TTC549 (cell line): ENCODE measurements around the gene RBMS2.
"Not testable (repeated sequence)": the region's sequence is repeated elsewhere in the genome, so short reads cannot be mapped to it uniquely, and the experiment has no call there.

Experiments
- FAIRE-seq: peaks from 2 replicates; lab custom pipeline; 2012; peaks lifted over from hg19 to GRCh38; lab: Jason Lieb, UNC

The RBMS2 gene, protein sequence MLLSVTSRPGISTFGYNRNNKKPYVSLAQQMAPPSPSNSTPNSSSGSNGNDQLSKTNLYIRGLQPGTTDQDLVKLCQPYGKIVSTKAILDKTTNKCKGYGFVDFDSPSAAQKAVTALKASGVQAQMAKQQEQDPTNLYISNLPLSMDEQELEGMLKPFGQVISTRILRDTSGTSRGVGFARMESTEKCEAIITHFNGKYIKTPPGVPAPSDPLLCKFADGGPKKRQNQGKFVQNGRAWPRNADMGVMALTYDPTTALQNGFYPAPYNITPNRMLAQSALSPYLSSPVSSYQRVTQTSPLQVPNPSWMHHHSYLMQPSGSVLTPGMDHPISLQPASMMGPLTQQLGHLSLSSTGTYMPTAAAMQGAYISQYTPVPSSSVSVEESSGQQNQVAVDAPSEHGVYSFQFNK

GRCh38 chr12:56521590-56522371 is at the start of gene RBMS2:
Gene RBMS2 (plus strand): TSS chr12:56521820. CDS start chr12:56522024, 204 bp downstream.
- peak; percentile 87 for FAIRE-seq

DNA sequence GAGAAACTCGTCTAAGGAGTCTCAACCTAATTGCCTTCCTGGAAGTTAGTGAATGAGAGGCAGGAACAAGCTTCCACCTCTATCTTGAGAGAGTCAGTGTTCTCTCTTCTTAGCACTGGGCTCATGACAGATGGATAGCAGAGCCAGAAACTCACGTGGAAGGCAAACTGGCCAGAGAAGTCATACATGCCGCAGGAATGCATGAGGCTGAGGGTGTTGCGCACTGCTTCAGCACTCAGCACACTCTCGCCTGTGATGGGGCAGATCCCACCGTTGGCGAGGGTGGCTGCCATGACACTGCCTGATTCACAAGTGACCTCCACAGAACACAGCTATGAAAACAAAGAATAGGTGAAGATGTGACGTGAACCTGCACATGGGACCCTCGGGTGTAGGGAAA is 47.2 kb upstream of the RBMS2 start:
- FAIRE-seq: no peak

- FAIRE-seq: no peak
These were observed 45.5 kb upstream of the RBMS2 start for GRCh38 chr12:56476143-56476542.

DNA sequence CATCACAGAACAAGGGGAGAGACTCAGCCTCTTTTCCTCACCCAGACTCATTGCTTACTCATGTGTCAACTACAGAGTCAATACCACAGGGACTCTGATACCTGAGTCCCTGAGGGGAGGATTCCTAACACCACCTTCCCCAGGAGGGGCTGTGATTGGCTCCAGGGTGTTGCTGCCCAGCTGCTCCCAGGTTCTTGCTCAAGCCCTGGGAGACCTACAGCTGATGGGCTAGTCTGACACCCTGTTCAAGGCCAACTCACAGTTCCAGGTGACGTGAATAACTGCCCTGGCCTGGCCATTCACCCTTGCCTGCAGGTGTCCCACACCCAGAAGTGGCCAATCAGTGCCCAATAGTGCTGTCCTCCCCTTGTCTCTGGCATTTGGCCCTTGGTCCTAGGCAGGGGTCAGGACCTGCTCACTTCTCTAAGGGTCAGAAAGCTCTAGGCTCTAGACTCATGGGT is 44.6 kb upstream of the RBMS2 start:
- no peak for FAIRE-seq

DNA sequence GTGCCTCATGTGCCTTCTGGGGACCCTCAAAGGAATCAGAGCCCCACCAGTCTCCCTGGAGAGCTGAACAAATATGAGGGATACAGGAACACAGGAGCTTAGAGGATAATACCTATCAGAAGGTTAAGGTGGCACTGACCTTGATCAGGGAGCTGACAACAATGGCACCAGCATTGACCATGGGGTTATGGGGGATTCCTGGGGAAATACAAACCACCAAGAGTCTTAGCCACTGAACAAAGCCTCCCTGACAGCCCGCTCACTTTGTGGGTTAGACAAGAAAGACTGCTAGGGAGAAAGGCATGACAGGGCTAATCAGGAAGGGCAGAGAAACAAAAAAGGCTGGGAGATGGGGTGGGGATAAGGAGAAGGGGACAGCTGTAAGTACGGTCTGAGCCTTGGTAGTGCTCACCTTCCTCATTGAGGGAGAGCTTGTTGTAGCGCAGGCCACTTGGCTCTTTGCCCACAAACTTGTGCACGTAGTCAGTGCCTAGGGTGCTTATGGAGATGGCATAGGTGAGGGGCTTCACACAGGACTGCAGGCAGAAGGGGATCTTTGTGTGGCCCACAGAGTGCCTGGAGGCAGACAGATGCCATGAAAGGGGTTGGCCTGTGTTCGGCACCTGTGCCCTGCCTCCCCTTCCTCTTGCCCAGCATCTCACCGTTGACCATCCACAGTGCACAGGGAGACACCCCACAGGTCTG is 43.9 kb upstream of the RBMS2 start:
- no peak for FAIRE-seq

- no peak for FAIRE-seq
These were observed 42.0 kb upstream of the RBMS2 start for GRCh38 chr12:56479625-56480024.

GRCh38 chr12:56484566-56484965 is 37.1 kb upstream of the RBMS2 start:
- FAIRE-seq: no peak

DNA sequence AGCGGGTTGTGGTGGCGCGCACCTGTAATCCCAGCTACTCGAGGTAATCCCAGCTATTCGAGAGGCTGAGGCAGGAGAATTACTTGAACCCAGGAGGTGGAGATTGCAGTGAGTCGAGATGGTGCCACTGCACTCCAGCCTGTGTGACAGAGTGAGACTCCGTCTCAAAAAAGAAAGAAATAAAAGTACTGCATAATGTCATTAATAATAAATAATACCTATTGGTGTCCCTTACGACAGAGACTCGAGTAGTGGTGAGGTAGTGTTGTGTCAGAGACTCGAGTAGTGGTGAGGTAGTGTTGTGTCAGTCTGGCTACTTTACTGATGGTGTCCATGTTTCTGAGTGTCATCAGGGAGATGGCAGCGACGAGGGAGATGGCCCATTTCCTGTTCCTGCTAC is 34.9 kb upstream of the RBMS2 start:
- no peak for FAIRE-seq

DNA sequence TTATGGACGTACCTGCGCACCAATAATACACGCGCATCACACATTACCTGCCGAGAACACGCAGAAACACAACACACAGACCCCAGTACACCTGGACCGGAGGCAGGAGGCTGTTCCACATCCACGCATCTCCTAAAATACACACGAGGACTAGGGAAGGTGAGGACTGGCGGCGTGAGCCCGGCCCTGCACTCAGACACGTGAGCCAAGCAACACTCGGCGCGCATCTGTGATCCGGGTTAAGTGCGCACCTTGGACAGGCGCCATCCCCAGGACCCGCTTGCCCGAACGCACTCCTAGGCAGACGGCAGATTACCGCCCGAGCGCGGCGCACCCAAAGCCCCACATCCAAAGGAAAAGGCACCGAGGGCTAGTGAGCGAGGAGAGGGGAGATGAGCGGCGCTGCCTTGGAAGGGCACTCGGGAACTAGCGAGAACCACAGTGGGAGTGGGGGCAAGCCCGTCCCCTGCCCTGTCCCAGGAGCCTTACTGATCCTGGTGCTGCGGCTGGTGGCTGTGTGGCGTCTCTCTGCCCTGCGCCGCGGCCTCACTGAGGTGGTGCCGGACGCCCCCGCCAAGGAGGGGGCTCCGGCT is 34.1 kb upstream of the RBMS2 start:
- no peak for FAIRE-seq

DNA sequence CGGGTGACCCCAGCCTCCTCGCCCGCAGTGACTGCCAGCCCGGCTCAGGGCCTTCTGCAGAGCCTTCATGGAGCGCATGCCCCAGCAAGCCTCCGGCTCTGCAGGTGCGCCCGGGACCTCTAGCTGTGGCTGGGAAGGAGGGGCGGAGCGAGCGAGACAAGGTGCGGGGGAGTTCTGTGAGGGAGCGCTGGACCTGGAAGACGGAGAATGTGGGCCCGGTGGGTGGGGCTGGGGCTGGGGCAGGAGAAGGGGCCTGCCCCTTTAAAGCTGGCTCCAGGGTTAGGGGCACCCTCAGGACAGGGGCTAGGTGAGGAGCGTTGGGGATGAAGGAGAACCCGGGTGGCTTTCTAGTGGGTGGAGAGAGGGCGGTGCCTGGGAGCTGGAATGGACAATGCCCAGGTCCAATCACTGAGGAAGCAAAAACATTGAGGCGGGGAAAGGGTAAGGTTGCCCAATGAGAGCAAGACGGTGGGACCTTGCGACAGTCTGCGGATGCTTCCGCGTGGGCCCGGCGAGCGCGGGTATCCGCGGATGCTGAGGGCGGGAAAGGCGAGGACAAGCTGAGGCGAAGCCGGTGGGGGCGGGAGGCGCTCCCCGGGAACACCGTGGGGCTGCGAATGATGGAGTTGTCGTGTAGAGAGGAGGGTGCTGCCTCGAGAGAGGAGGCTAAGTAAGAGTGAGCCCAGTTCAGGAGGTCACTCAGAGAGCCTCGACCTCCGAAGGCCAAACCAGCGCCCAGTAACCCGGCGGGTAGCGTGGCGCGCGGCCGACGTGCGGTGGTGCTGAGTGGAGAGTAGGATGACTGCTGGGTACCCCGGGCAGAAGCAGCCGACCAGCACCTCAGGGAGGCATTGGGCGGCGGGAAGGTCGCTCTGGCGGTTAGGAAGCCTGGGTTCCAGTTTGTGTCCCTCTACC is 33.3 kb upstream of the RBMS2 start, which contains the start of gene GLS2:
GLS2 (minus strand) TSS at position 121 of the 915 bp plus-strand sequence; CDS start at position 78, 43 bp downstream.
- no peak for FAIRE-seq

DNA sequence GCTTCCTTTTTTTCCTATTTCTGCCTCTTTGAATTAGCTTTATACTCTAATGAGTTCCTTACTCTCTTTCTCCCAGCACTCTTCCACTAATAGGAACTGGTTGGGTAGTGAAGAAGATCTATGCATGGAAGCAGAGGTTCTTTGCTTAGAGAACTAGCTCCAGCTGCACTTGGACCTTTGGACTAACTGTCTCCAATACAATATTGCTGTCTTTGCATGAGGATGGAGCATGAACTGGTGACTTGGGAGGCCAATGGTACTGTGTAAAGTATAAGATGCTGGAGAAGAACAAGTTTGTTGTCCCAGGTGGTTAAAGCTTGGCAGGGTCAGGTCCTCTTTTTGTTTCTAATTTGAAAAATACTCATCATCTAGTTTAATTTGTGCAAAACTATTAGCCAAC is 31.3 kb upstream of the RBMS2 start:
- no peak for FAIRE-seq

GRCh38 chr12:56493409-56494105 is 28.1 kb upstream of the RBMS2 start:
- not testable (repeated sequence) for FAIRE-seq

DNA sequence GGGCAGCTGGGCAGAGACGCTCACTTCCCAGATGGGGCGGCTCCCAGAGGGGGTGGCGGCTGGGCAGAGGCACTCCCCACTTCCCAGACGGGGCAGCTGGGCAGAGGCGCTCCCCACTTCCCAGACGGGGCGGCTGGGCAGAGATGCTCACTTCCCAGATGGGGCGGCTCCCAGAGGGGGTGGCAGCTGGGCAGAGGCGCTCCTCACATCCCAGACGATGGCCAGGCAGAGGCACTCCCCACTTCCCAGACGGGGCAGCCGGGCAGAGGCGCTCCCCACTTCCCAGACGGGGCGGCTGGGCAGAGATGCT is 27.6 kb upstream of the RBMS2 start:
- FAIRE-seq: not testable (repeated sequence)

GRCh38 chr12:56494481-56494880 is 27.1 kb upstream of the RBMS2 start:
- not testable (repeated sequence) for FAIRE-seq

- not testable (repeated sequence) for FAIRE-seq
These were observed 24.9 kb upstream of the RBMS2 start for GRCh38 chr12:56496704-56497103.

DNA sequence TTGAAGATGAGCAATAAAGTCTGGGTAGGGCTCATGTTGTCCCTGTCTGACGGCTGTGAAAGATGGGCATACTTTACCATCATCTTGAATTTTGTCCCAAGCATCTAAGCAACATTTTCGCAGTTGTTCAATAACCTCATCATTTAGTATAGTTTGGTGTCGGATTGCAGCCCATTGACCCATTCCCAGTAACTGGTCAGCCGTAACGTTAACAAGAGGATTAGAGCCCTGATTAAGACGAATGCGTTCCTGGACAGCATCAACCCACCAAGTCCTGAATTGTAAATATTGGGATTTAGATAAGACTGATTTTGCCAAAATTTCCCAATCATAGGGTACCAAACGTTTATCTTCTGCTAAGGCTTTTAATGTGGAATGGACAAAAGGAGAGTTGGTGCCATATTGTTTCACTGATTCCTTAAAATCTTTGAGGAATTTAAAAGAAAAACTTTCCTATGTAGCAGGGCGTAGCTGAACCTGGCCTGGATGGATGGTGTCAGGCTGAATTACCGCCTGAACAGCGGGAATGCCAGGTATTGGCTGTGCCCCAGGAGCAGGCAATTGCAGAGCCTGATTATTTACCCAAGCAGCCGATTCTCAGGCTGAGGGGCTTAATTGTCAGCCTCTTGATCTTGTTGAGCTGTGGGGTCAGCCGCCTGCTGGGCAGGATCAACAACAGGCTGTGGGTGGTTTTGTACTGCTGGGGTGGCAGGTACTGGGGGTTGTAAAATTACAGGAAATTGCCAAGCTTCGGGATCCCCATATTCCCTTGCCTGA is 23.3 kb upstream of the RBMS2 start:
- not testable (repeated sequence) for FAIRE-seq

DNA sequence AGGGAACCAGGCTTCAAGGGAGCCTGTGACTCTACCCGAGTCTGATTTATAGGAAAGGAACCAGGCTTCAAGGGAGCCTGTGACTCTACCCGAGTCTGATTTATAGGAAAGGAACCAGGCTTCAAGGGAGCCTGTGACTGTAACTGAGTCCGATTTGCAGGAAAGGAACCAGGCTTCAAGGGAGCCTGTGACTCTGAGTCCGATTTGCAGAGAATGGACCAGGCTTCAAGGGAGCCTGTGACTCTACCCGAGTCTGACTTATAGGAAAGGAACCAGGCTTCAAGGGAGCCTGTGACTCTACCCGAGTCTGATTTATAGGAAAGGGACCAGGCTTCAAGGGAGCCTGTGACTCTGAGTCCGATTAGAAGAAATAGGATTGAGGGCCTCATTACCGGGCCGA is 22.2 kb upstream of the RBMS2 start:
- FAIRE-seq: not testable (repeated sequence)

- not testable (repeated sequence) for FAIRE-seq
These were observed 21.7 kb upstream of the RBMS2 start for GRCh38 chr12:56499879-56500278.

- FAIRE-seq: no peak
These were observed 10.8 kb upstream of the RBMS2 start for GRCh38 chr12:56510786-56511185.

DNA sequence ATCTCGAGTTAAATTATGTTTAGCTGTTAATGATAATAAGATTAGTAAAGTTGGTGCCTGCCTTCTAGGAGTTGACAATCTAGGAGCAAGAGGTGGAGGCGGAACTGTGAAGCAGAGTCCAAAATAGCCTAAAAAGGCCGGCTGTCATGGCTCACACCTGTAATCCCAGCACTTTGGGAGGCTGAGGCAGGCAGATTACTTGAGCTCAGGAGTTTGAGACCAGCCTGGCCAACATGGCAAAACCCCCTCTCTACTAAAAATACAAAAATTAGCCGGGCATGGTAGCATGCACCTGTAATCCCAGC is 7.7 kb upstream of the RBMS2 start:
- FAIRE-seq: not testable (repeated sequence)
